HUES64 (cell line): ENCODE measurements around the gene CDC42EP2.

Experiments
- H3K27ac ChIP-seq: 2 replicates; pipeline ENCODE4 v1.7.0; 2013; ENCODE audit warnings: low read depth, low read length, inconsistent platforms
- H3K27me3 ChIP-seq: 2 replicates; pipeline ENCODE4 v1.6.1; 2013; ENCODE audit warnings: mild to moderate bottlenecking, low read length; ENCODE audit not compliant: insufficient read depth
- H3K36me3 ChIP-seq: 2 replicates; pipeline ENCODE4 v1.6.1; 2013; ENCODE audit warnings: mild to moderate bottlenecking, low read length; ENCODE audit not compliant: insufficient read depth
- H3K4me1 ChIP-seq: 2 replicates; pipeline ENCODE4 v1.6.1; 2013; ENCODE audit warnings: mild to moderate bottlenecking, low read length, moderate library complexity; ENCODE audit not compliant: insufficient read depth
- H3K4me3 ChIP-seq: 2 replicates; pipeline ENCODE4 v1.5.1; 2013; ENCODE audit warnings: mild to moderate bottlenecking, low read length, moderate library complexity
- H3K9ac ChIP-seq: 2 replicates; pipeline ENCODE4 v1.6.1; 2013; ENCODE audit warnings: mild to moderate bottlenecking, low read depth, low read length
- H3K9me3 ChIP-seq: 2 replicates; pipeline ENCODE4 v1.6.1; 2013; ENCODE audit warnings: low read depth, low read length; ENCODE audit not compliant: insufficient read depth
- WGBS: fragments of 150-250, 120-280 bp; methylation state at CpG from one replicate; pipeline ENCODE4 v1.1.7; 2013; ENCODE audit warnings: missing lambda C conversion rate; 5-methylcytosine and 5-hydroxymethylcytosine counted together

The CDC42EP2 gene

GRCh38 chr11:65363770-65364169 lies 49.1 kb downstream of the CDC42EP2 start:
- Histone ChIP-seq H3K9ac (no peak overlapping the region), H3K27ac (no peak overlapping the region), H3K27me3 (no peaks in the 10 kb centered on the region), H3K36me3 (no peaks in the 10 kb centered on the region), H3K4me3 (no peak overlapping the region), H3K9me3 (no peaks in the 10 kb centered on the region), H3K4me1 (peaks cover 6% of the 10 kb centered on the region; the same call in 1 of the 2 replicates)
- 94% methylated on average over 1 of the region's 3 CpGs for WGBS

GRCh38 chr11:65366340-65366773 lies 51.7 kb downstream of the CDC42EP2 start:
- Histone ChIP-seq H3K4me3 (no peak overlapping the region), H3K27me3 (no peaks in the 10 kb centered on the region), H3K9ac (no peak overlapping the region), H3K36me3 (no peaks in the 10 kb centered on the region), H3K9me3 (no peaks in the 10 kb centered on the region), H3K4me1 (no peaks in the 10 kb centered on the region; the same call in 1 of the 2 replicates), H3K27ac (no peak overlapping the region)
- WGBS: 19% methylated on average over 4 of the region's 4 CpGs

DNA sequence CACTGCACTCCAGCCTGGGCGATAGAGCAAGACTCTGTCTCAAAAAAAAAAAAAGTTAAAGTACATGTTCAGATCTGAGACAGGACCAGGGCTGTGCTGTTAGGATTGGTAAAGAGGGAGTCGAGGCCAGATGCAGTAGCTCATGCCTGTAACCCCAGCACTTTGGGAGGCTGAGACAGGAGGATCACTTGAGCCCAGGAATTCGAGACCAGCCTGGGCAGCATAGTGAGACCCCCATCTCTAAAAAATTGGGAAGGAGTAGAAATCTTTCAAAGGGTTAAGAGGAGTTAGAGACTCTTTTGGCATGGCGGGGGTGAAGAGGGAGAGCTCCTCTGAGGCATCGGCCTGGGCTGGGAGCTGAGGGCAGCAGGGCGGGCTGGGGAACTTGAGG lies 56.0 kb downstream of the CDC42EP2 start:
- Histone ChIP-seq H3K4me1 (no peaks in the 10 kb centered on the region; the same call in 1 of the 2 replicates), H3K4me3 (no peak overlapping the region), H3K9ac (no peak overlapping the region), H3K27ac (no peak overlapping the region), H3K9me3 (no peaks in the 10 kb centered on the region), H3K36me3 (no peaks in the 10 kb centered on the region), H3K27me3 (no peaks in the 10 kb centered on the region; the same call in 1 of the 2 replicates)
- WGBS: 91% methylated on average over 6 of the region's 6 CpGs
